Panc1 (cell line): ENCODE data around the gene KATNAL1.

Experiments
- CTCF ChIP-seq: fragments of 450-650 bp; IDR thresholded peaks from 2 replicates; pipeline ENCODE4 v1.5.1; 2017; ENCODE audit warnings: mild to moderate bottlenecking
- POLR2AphosphoS5 ChIP-seq: IDR thresholded peaks from 2 replicates; pipeline ENCODE4 v1.6.1; 2012; ENCODE audit warnings: mild to moderate bottlenecking, low read depth, low read length, moderate library complexity

GRCh38 chr13:30196025-30196424, 111.3 kb downstream of the KATNAL1 start:
- no peak for TF ChIP-seq POLR2AphosphoS5
- TF ChIP-seq CTCF = no peak
